ENCODE data around the gene HS2ST1.

DNA sequence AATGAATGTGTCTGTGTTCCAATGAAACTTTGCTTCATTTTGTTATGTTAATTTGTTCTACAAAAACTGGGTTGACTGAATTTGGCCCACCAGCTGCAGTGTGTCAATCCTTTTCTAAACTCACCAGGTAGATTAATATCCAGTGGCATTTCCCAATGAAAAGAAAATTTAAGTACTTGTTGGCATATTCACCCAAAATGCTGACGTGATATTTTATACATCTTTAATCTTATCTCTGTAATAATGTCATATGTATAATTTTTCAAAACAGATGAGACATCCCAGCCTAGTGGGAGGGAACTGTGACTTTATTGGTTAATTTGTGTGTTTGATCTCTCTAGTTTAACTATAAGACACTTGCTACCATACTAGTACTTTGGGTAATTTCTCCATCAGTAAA, 8.6 kb upstream of the HS2ST1 start:
- TF ChIP-seq, protein P1, sequence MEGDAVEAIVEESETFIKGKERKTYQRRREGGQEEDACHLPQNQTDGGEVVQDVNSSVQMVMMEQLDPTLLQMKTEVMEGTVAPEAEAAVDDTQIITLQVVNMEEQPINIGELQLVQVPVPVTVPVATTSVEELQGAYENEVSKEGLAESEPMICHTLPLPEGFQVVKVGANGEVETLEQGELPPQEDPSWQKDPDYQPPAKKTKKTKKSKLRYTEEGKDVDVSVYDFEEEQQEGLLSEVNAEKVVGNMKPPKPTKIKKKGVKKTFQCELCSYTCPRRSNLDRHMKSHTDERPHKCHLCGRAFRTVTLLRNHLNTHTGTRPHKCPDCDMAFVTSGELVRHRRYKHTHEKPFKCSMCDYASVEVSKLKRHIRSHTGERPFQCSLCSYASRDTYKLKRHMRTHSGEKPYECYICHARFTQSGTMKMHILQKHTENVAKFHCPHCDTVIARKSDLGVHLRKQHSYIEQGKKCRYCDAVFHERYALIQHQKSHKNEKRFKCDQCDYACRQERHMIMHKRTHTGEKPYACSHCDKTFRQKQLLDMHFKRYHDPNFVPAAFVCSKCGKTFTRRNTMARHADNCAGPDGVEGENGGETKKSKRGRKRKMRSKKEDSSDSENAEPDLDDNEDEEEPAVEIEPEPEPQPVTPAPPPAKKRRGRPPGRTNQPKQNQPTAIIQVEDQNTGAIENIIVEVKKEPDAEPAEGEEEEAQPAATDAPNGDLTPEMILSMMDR (IDR thresholded peaks at IDR 0.05), result no peak
- no peak for TF ChIP-seq POLR2A (IDR thresholded peaks at IDR 0.05)

Measured in body of pancreas (tissue), 4 donors.